GM12878 (cell line): ENCODE results near the gene TACR2. TPM values are rescaled to one million over a fixed set of nuclear protein-coding genes. Genes with fewer than 3 reads are reported as not detected.

Experiments
- ATAC-seq: fragments of 200-7000 bp; cut with Tn5 transposase; 3 replicates; pipeline ENCODE4 v1.9.1; 2020; ENCODE audit warnings: mild to moderate bottlenecking, moderate library complexity
- BruUV-seq: library from RNA; stranded (reverse); fragments of 400-500 nt; replicated peaks from 2 replicates; lab custom pipeline; 2021; lab: Mats Ljungman, UMichigan
- CTCF ChIA-PET: fragments of 300-600 bp; sonication (Branson Sonifier 250); formaldehyde crosslinking; extraction: SDS; loops from one replicate; lab custom pipeline; 2021; ENCODE audit warnings: inconsistent platforms; lab: Yijun Ruan, JAX
- POLR2A ChIA-PET: fragments of 350-600 bp; formaldehyde crosslinking; extraction: SDS; loops from one replicate; lab custom pipeline; 2021; ENCODE audit warnings: inconsistent platforms; lab: Charles Lee
- RAD21 ChIA-PET: fragments of 300-600 bp; sonication (Branson Sonifier 250); formaldehyde crosslinking; loops from one replicate; lab custom pipeline; 2023; ENCODE audit warnings: antibody characterized with exemption; ENCODE audit not compliant: unreplicated experiment; lab: Charles Lee
- SMC1A ChIA-PET: fragments of 300-600 bp; sonication (Branson Sonifier 250); formaldehyde crosslinking; loops from one replicate; lab custom pipeline; 2023; ENCODE audit not compliant: unreplicated experiment, uncharacterized antibody; lab: Charles Lee
- DNase-seq: peaks from one replicate; pipeline ENCODE4 v3.0.0-alpha.2; 2011; ENCODE audit warnings: low read depth, low spot score
- FAIRE-seq: peaks from 3 replicates; lab custom pipeline; 2011; peaks lifted over from hg19 to GRCh38; lab: Jason Lieb, UNC
- H2AFZ ChIP-seq: 2 replicates; pipeline ENCODE4 v1.6.0; 2011; ENCODE audit warnings: low read depth, low read length, control low read depth; ENCODE audit not compliant: control insufficient read depth
- H3K27ac ChIP-seq: 2 replicates; pipeline ENCODE4 v1.5.1; 2011; ENCODE audit warnings: control low read depth; ENCODE audit not compliant: control insufficient read depth, insufficient read depth
- H3K27me3 ChIP-seq, 2 experiments: replicated peaks in 1 of 2; 2 replicates each; pipeline versions ENCODE4 v1.6.0 to v1.6.1; 2011; ENCODE audit warnings: low read length in 1 of 2; ENCODE audit not compliant: control insufficient read depth in 2 of 2, insufficient read depth in 2 of 2
- H3K36me3 ChIP-seq, 2 experiments: 2 replicates each; pipeline ENCODE4 v1.5.1; 2011; ENCODE audit warnings: low read length in 1 of 2; ENCODE audit not compliant: control insufficient read depth in 2 of 2, insufficient read depth in 2 of 2
- H3K4me1 ChIP-seq: 2 replicates; pipeline ENCODE4 v1.6.1; 2011; ENCODE audit warnings: mild to moderate bottlenecking, low read length, moderate library complexity, mixed read lengths; ENCODE audit not compliant: control insufficient read depth, insufficient read depth
- H3K4me2 ChIP-seq: 2 replicates; pipeline ENCODE4 v1.6.0; 2011; ENCODE audit warnings: control low read depth; ENCODE audit not compliant: control insufficient read depth, insufficient read depth
- H3K4me3 ChIP-seq: fragments of 200-600 bp; sonication (generic); 2 replicates; pipeline ENCODE4 v1.5.1; 2016
- H3K79me2 ChIP-seq: 2 replicates; pipeline ENCODE4 v1.6.0; 2011; ENCODE audit warnings: low read length; ENCODE audit not compliant: control insufficient read depth, insufficient read depth
- H3K9ac ChIP-seq: 2 replicates; pipeline ENCODE4 v1.8.0; 2011; ENCODE audit warnings: low read length, control low read depth, mixed read lengths; ENCODE audit not compliant: control insufficient read depth, insufficient read depth
- H3K9me3 ChIP-seq: replicated peaks from 3 replicates; pipeline ENCODE4 v1.5.1; 2011; ENCODE audit warnings: mild to moderate bottlenecking, low read length; ENCODE audit not compliant: control insufficient read depth, insufficient read depth
- H4K20me1 ChIP-seq: 2 replicates; pipeline ENCODE4 v1.6.0; 2011; ENCODE audit not compliant: control insufficient read depth, insufficient read depth
- ETV6 ChIP-seq, 2 experiments: fragments of 450-650 bp in 1 of 2; IDR thresholded peaks in 1 of 2; conservative IDR thresholded peaks in 1 of 2; 2 replicates each; pipeline ENCODE4 v1.6.1; 2014; ENCODE audit warnings: antibody characterized with exemption in 1 of 2, borderline replicate concordance in 1 of 2, low read depth in 1 of 2, mild to moderate bottlenecking in 1 of 2, moderate library complexity in 1 of 2
- IKZF1 ChIP-seq: fragments of 450-650 bp; conservative IDR thresholded peaks from 2 replicates; pipeline ENCODE4 v1.6.1; 2017; ENCODE audit warnings: antibody characterized with exemption, mild to moderate bottlenecking
- SMAD5 ChIP-seq: IDR thresholded peaks from 2 replicates; pipeline ENCODE4 v1.6.1; 2016; ENCODE audit warnings: antibody characterized with exemption, low read depth
- SP1 ChIP-seq: IDR thresholded peaks from one replicate; pipeline ENCODE4 v1.6.1; 2011; ENCODE audit warnings: low read depth, low read length
- TARDBP ChIP-seq: IDR thresholded peaks from 2 replicates; pipeline ENCODE4 v1.6.1; 2016; ENCODE audit warnings: borderline replicate concordance
- WGBS: methylation state at CpG from one replicate; pipeline ENCODE4 v1.1.6; 2016; ENCODE audit warnings: low lambda C conversion rate; ENCODE audit not compliant: insufficient replicate concordance, insufficient coverage; ENCODE audit errors: missing lambda C conversion rate; 5-methylcytosine and 5-hydroxymethylcytosine counted together
- in situ Hi-C: fragments of 300-500 bp; cut with MboI; formaldehyde crosslinking; loops from 9 replicates; pipeline ENCODE4 v1.14.3; 2018; ENCODE audit warnings: mixed read lengths
- intact Hi-C: fragments of 100-400 bp; cut with micrococcal nuclease; formaldehyde crosslinking; loops from one replicate; pipeline ENCODE4 v1.14.2; 2022; ENCODE audit not compliant: unreplicated experiment
- polyA plus RNA-seq, 11 experiments: library from polyadenylated mRNA; depleted of rRNA in 4 of 11; unstranded in 6 of 11; stranded (reverse) in 5 of 11; fragments of >200 nt; fragmentation: Nextera tagmentation in 4 of 11; fragmentation: Illumina TruSeq in 1 of 11; extraction: Ambion mirVana in 4 of 11; extraction: Trizol in 1 of 11; gene quantifications; 1 replicate in 1 of 11; 2 replicates in 10 of 11; pipeline versions ENCODE4 v1.2.1 to v1.2.3, GENCODE V29; 2011 to 2016; ENCODE audit warnings: inconsistent platforms in 2 of 11, missing spikeins in 2 of 11, low read depth in 1 of 11
- total RNA-seq, 4 experiments: library from RNA; depleted of rRNA in 3 of 4; stranded (reverse); fragments of >200 nt in 3 of 4; fragmentation: Illumina TruSeq in 1 of 4; extraction: Trizol in 1 of 4; gene quantifications; 2 replicates each; pipeline versions ENCODE4 v1.2.1 to v1.2.3, GENCODE V29; 2013 to 2021
- TF ChIP-seq, protein P1 (sequence below): fragments of 450-650 bp; IDR thresholded peaks from 2 replicates; pipeline ENCODE4 v1.6.1; 2018; ENCODE audit warnings: mild to moderate bottlenecking, low read depth, moderate library complexity; ENCODE audit not compliant: partially characterized antibody

TACR2 gene
- total and polyA plus RNA-seq, 10 of the 15 experiments (the other 5 are each of a cell fraction or from before 2014, with no cell fraction given), result 0.11 TPM; not detected in 9

GRCh38 chr10:69419096-69419743 is 2.5 kb upstream of the TACR2 start (continued):
- TF ChIP-seq, protein P1, sequence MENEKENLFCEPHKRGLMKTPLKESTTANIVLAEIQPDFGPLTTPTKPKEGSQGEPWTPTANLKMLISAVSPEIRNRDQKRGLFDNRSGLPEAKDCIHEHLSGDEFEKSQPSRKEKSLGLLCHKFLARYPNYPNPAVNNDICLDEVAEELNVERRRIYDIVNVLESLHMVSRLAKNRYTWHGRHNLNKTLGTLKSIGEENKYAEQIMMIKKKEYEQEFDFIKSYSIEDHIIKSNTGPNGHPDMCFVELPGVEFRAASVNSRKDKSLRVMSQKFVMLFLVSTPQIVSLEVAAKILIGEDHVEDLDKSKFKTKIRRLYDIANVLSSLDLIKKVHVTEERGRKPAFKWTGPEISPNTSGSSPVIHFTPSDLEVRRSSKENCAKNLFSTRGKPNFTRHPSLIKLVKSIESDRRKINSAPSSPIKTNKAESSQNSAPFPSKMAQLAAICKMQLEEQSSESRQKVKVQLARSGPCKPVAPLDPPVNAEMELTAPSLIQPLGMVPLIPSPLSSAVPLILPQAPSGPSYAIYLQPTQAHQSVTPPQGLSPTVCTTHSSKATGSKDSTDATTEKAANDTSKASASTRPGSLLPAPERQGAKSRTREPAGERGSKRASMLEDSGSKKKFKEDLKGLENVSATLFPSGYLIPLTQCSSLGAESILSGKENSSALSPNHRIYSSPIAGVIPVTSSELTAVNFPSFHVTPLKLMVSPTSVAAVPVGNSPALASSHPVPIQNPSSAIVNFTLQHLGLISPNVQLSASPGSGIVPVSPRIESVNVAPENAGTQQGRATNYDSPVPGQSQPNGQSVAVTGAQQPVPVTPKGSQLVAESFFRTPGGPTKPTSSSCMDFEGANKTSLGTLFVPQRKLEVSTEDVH, result no peak
- TF ChIP-seq SMAD5, result no peak
- TF ChIP-seq TARDBP, result no peak

- BruUV-seq, result no TSS peak
- TF ChIP-seq IKZF1 (0 out of 2 replicates have a peak, but pooled peaks have one; percentile 16), ETV6 (conservative IDR thresholded peaks at IDR 0.05 in 1 of 2, IDR thresholded peaks at IDR 0.05 in 1 of 2; ENCODE audit: borderline replicate concordance in 1 of 2, low read depth in 1 of 2) (no peak), SP1 (no peak)
- no peak overlapping the region for H3K27ac ChIP-seq
- ChIA-PET POLR2A (interaction anchor here (0.5 kb wide), 1 partner anchor 139 kb away, joined by 3 read pairs; no protein-coding TSS in a partner anchor), CTCF (interaction anchor here (1.1 to 3.6 kb wide), 4 partner anchors 11 to 176 kb away, joined by 3 to 18 read pairs (median 8); no protein-coding TSS in a partner anchor), RAD21 (interaction anchor here (0.6 to 1.2 kb wide), 3 partner anchors 9 to 28 kb away, joined by 3 read pairs; no protein-coding TSS in a partner anchor), SMC1A (interaction anchor here (1.0 kb wide), 1 partner anchor 10 kb away, joined by 4 read pairs; no protein-coding TSS in a partner anchor)
- no peaks in the 10 kb centered on the region for H3K36me3 ChIP-seq
- no peak overlapping the region for H2AFZ ChIP-seq
- no peak for DNase-seq
- WGBS, result 17% methylated on average over 8 of the region's 8 CpGs
- intact Hi-C loops, result no loop called here
- FAIRE-seq, result no peak
- H3K9ac ChIP-seq, result no peak overlapping the region
- ATAC-seq, result no peak
- H3K9me3 ChIP-seq, result no peaks in the 10 kb centered on the region
- no peak overlapping the region for H3K4me2 ChIP-seq
- no peak overlapping the region for H3K4me3 ChIP-seq
- H3K79me2 ChIP-seq, result no peaks in the 10 kb centered on the region
- no peaks in the 10 kb centered on the region for H4K20me1 ChIP-seq
- in situ Hi-C loops, result loop anchor here (10.0 kb wide), 1 partner anchor 217 kb away; the partner anchor contains the start of gene FAM241B
- peaks cover under 1% of the 10 kb centered on the region; the same call in 1 of the 2 replicates for H3K4me1 ChIP-seq
- H3K27me3 ChIP-seq, result no peaks in the 10 kb centered on the region; a peak in 2 of 4 replicates
These were observed 1.5 kb upstream of the TACR2 start for GRCh38 chr10:69418052-69418752.
